K562 (cell line): Measurements from ENCODE around the gene C8A. TPM values are rescaled to one million over a fixed set of nuclear protein-coding genes. Genes with fewer than 3 reads are reported as not detected.

Source experiments
- ATAC-seq: fragments of 200-7000 bp; cut with Tn5 transposase; 3 replicates; pipeline ENCODE4 v1.9.1; 2020; ENCODE audit warnings: moderate library complexity
- BruUV-seq: library from RNA; stranded (reverse); fragments of 400-500 nt; replicated peaks from 2 replicates; lab custom pipeline; 2021; lab: Mats Ljungman, UMichigan
- CTCF ChIA-PET: fragments of 300-600 bp; formaldehyde crosslinking; extraction: SDS; loops from one replicate; lab custom pipeline; 2021; ENCODE audit warnings: low intra/inter-chr PET ratio; lab: Yijun Ruan, JAX
- POLR2A ChIA-PET: fragments of 300-600, 350-650 bp; sonication (Branson Sonifier 250); formaldehyde crosslinking; extraction: SDS; loops from one replicate; lab custom pipeline; 2021; ENCODE audit warnings: antibody characterized with exemption, inconsistent platforms; lab: Yijun Ruan, JAX
- DNase-seq, 4 experiments: peaks; one replicate each; pipeline versions ENCODE4 v3.0.0 to v3.0.0-alpha.2; 2011 to 2018; ENCODE audit warnings: low spot score in 3 of 4, mixed read lengths in 3 of 4; ENCODE audit errors: extremely low read depth in 1 of 4
- FAIRE-seq: peaks from 2 replicates; lab custom pipeline; 2011; peaks lifted over from hg19 to GRCh38; lab: Jason Lieb, UNC
- H2AFZ ChIP-seq: 2 replicates; pipeline ENCODE4 v1.6.0; 2011; ENCODE audit warnings: low read depth, low read length, control low read depth, inconsistent platforms
- H3K27ac ChIP-seq: fragments of 200-600 bp; 3 replicates; pipeline ENCODE4 v1.8.0; 2011; ENCODE audit warnings: low read depth, mild to moderate bottlenecking, control low read depth, inconsistent platforms, low read length, moderate library complexity, mixed read lengths; ENCODE audit errors: extremely low read depth
- H3K27me3 ChIP-seq, 2 experiments: fragments of 300-600 bp in 1 of 2; 2 replicates in 1 of 2; 3 replicates in 1 of 2; pipeline versions ENCODE4 v1.6.0 to v1.8.0; 2011; ENCODE audit warnings: inconsistent platforms in 2 of 2, low read length in 2 of 2, mild to moderate bottlenecking in 1 of 2, mixed read lengths in 1 of 2, moderate library complexity in 1 of 2; ENCODE audit not compliant: control insufficient read depth in 2 of 2, insufficient read depth in 2 of 2
- H3K36me3 ChIP-seq: fragments of 300-600 bp; 3 replicates; pipeline ENCODE4 v1.8.0; 2011; ENCODE audit warnings: mild to moderate bottlenecking, low read length, inconsistent platforms; ENCODE audit not compliant: control insufficient read depth, insufficient read depth
- H3K4me1 ChIP-seq, 2 experiments: fragments of 200-600 bp in 1 of 2; replicated peaks in 1 of 2; 2 replicates in 1 of 2; 3 replicates in 1 of 2; pipeline versions ENCODE4 v1.5.1 to v1.8.0; 2011; ENCODE audit warnings: inconsistent platforms in 2 of 2, low read length in 2 of 2, mild to moderate bottlenecking in 1 of 2, mixed read lengths in 1 of 2, moderate library complexity in 1 of 2; ENCODE audit not compliant: control insufficient read depth in 2 of 2, insufficient read depth in 2 of 2
- H3K4me2 ChIP-seq: 2 replicates; pipeline ENCODE4 v1.6.1; 2011; ENCODE audit warnings: low read length, control low read depth, inconsistent platforms, mixed read lengths; ENCODE audit not compliant: insufficient read depth
- H3K4me3 ChIP-seq: fragments of 200-600 bp; sonication (generic), shearing (Covaris generic); 2 replicates; pipeline ENCODE4 v1.5.1; 2016; ENCODE audit warnings: control low read depth, inconsistent platforms
- H3K79me2 ChIP-seq: fragments of 200-600 bp; 3 replicates; pipeline ENCODE4 v1.8.0; 2011; ENCODE audit warnings: low read length, inconsistent platforms; ENCODE audit not compliant: control insufficient read depth, insufficient read depth
- H3K9ac ChIP-seq, 2 experiments: 2 replicates each; pipeline versions ENCODE4 v1.6.0 to v1.6.1; 2011; ENCODE audit warnings: low read depth in 2 of 2, low read length in 2 of 2, control low read depth in 1 of 2, inconsistent platforms in 1 of 2, mild to moderate bottlenecking in 1 of 2, mixed read lengths in 1 of 2; ENCODE audit not compliant: insufficient read depth in 1 of 2
- H3K9me1 ChIP-seq: one replicate; pipeline ENCODE4 v1.6.0; 2011; ENCODE audit warnings: inconsistent platforms, mild to moderate bottlenecking, low read length, moderate library complexity; ENCODE audit not compliant: control insufficient read depth, insufficient read depth
- H3K9me3 ChIP-seq: replicated peaks from 2 replicates; pipeline ENCODE4 v1.5.1; 2011; ENCODE audit warnings: low read depth, low read length, inconsistent platforms; ENCODE audit not compliant: control insufficient read depth, insufficient read depth
- H4K20me1 ChIP-seq: replicated peaks from 2 replicates; pipeline ENCODE4 v1.6.1; 2011; ENCODE audit warnings: low read length, inconsistent platforms, mixed read lengths; ENCODE audit not compliant: control insufficient read depth, insufficient read depth
- ARID2 ChIP-seq: fragments of 450-650 bp; IDR thresholded peaks from 2 replicates; pipeline ENCODE4 v1.6.1; 2017; ENCODE audit warnings: antibody characterized with exemption, mild to moderate bottlenecking
- ETV6 ChIP-seq, 3 experiments: fragments of 150-350 bp in 1 of 3; sonication (generic) in 1 of 3; formaldehyde crosslinking in 1 of 3; IDR thresholded peaks; 2 replicates each; pipeline versions ENCODE4 v1.6.1 to v1.8.0; 2014 to 2022; ENCODE audit warnings: borderline replicate concordance in 2 of 3, low read depth in 2 of 3, antibody characterized with exemption in 1 of 3, low read length in 1 of 3, mild to moderate bottlenecking in 1 of 3, missing genetic modification reagents in 1 of 3
- KLF13 ChIP-seq: fragments of 450-650 bp; IDR thresholded peaks from 2 replicates; pipeline ENCODE4 v1.6.1; 2016; ENCODE audit warnings: missing genetic modification characterization, low read depth, mild to moderate bottlenecking, missing compliant biosample characterization, moderate library complexity, borderline replicate concordance
- KLF16 ChIP-seq: IDR thresholded peaks from 2 replicates; pipeline ENCODE4 v1.6.1; 2016; ENCODE audit warnings: antibody characterized with exemption
- NFE2L1 ChIP-seq: fragments of 450-650 bp; IDR thresholded peaks from 2 replicates; pipeline ENCODE4 v1.6.1; 2016; ENCODE audit warnings: missing genetic modification characterization, low read depth, mild to moderate bottlenecking, missing compliant biosample characterization, moderate library complexity, borderline replicate concordance
- RAD21 ChIP-seq, 2 experiments: fragments of 250-450 bp in 1 of 2; fragments of 450-650 bp in 1 of 2; sonication (Bioruptor Pico) in 1 of 2; formaldehyde crosslinking in 1 of 2; IDR thresholded peaks in 1 of 2; conservative IDR thresholded peaks in 1 of 2; 2 replicates each; pipeline versions ENCODE4 v1.4.0 to v1.8.0; 2020 to 2022; ENCODE audit warnings: mild to moderate bottlenecking in 2 of 2, moderate library complexity in 1 of 2
- RBFOX2 ChIP-seq: fragments of 200-400 bp; formaldehyde crosslinking; IDR thresholded peaks from 2 replicates; pipeline ENCODE4 v1.6.1; 2017; ENCODE audit warnings: low read depth, mild to moderate bottlenecking, low read length, moderate library complexity
- STAG1 ChIP-seq: sonication (generic); formaldehyde crosslinking; IDR thresholded peaks from 2 replicates; pipeline ENCODE4 v1.5.0; 2020; ENCODE audit warnings: missing genetic modification reagents, borderline replicate concordance
- ZNF224 ChIP-seq: sonication (generic); formaldehyde crosslinking; IDR thresholded peaks from 2 replicates; pipeline ENCODE4 v1.8.0; 2022; ENCODE audit warnings: mild to moderate bottlenecking, missing genetic modification reagents
- ZNF384 ChIP-seq: IDR thresholded peaks from 2 replicates; pipeline ENCODE4 v1.6.1; 2012; ENCODE audit warnings: low read depth, low read length, improper control_type of control experiment
- WGBS: fragments of 100-300 bp; shearing (Covaris generic); methylation state at CpG from one replicate; pipeline ENCODE4 v1.1.6; 2016; ENCODE audit warnings: low coverage, mixed read lengths; ENCODE audit not compliant: insufficient coverage; ENCODE audit errors: missing lambda C conversion rate; 5-methylcytosine and 5-hydroxymethylcytosine counted together
- in situ Hi-C: fragments of 300-500 bp; cut with MboI; formaldehyde crosslinking; loops from 4 replicates; pipeline ENCODE4 v1.15.0; 2018; ENCODE audit warnings: inconsistent platforms, mixed read lengths
- intact Hi-C: fragments of 100-400 bp; cut with micrococcal nuclease; formaldehyde crosslinking; loops from 2 replicates; pipeline ENCODE4 v1.14.2; 2022
- polyA plus RNA-seq, 8 experiments: library from polyadenylated mRNA; depleted of rRNA in 4 of 8; stranded (reverse) in 5 of 8; unstranded in 3 of 8; fragments of >200 nt; fragmentation: Nextera tagmentation in 2 of 8; fragmentation: Illumina TruSeq in 1 of 8; extraction: Ambion mirVana in 2 of 8; extraction: Trizol in 1 of 8; gene quantifications; 2 replicates each; pipeline versions ENCODE4 v1.2.1 to v1.2.3, GENCODE V29; 2011 to 2014; ENCODE audit warnings: inconsistent platforms in 1 of 8, missing spikeins in 1 of 8
- total RNA-seq, 7 experiments: library from RNA; depleted of rRNA in 6 of 7; stranded (reverse); fragments of >200 nt in 6 of 7; fragmentation: Illumina TruSeq in 2 of 7; extraction: Trizol in 2 of 7; gene quantifications; 2 replicates each; pipeline versions ENCODE4 v1.2.1 to v1.2.3, GENCODE V29; 2011 to 2021; ENCODE audit warnings: low replicate concordance in 1 of 7
- TF ChIP-seq, protein P1 (sequence below): fragments of 450-650 bp; formaldehyde crosslinking; IDR thresholded peaks from 2 replicates; pipeline ENCODE4 v1.4.0; 2020; ENCODE audit warnings: mild to moderate bottlenecking, moderate library complexity
- TF ChIP-seq, protein P2 (sequence below): fragments of 250-450 bp; sonication (Bioruptor Pico); IDR thresholded peaks from 2 replicates; pipeline ENCODE4 v1.9.0; 2021; ENCODE audit warnings: mild to moderate bottlenecking
- TF ChIP-seq, protein P3 (sequence below), 2 experiments: fragments of 200-800 bp in 1 of 2; sonication (Bioruptor generic) in 1 of 2; sonication (generic) in 1 of 2; formaldehyde crosslinking in 1 of 2; IDR thresholded peaks in 1 of 2; conservative IDR thresholded peaks in 1 of 2; 2 replicates each; pipeline versions ENCODE4 v1.5.0 to v1.6.1; 2016 to 2020; ENCODE audit warnings: missing compliant biosample characterization in 1 of 2, missing genetic modification characterization in 1 of 2, missing genetic modification reagents in 1 of 2

C8A gene
- total and polyA plus RNA-seq, 9 of the 15 experiments (the other 6 are each of a cell fraction or from before 2014, with no cell fraction given): 0.09 TPM; not detected in 8

DNA sequence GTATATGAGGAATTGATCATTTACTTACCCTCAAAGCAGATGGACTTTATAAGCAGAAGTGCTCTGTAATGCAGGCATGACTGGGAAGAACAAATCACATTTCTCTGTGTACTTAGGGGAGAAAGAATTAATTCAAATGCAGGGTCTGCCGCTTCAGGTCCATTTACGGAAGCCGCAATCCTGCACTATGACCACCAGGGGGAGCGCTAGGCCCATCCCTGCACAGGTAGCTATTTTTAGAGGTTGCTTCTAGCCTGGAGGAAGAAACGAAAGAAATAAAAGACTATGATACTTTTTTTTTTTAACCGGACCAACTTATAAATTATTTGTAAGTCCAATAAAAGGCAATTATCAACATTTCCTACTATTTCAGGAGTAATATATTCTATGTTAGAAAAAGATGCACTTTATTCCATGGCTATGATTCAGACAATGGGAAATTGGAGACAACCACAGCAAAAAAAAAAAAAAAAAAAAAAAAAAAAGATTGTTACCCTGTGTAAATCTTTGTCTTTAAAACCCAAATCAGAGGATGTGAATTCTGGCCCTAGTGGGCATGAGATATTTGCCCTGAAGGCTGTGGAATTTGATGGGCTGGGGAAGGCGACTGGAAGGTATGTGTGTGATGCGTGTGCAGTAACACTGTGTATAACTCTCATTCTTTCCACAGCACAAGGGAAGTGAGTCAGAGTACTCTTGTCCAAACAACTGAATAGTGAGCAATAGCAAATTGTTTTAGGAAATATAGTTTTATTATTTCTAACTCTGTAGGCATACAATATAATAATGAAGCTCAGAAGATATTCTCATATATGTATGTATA lies 22.5 kb upstream of the C8A start:
- WGBS: 9% methylated on average over 8 of the region's 8 CpGs
- Histone ChIP-seq H4K20me1 (no peaks in the 10 kb centered on the region), H3K79me2 (no peaks in the 10 kb centered on the region), H3K4me2 (no peak overlapping the region), H3K4me3 (no peak overlapping the region), H3K9me1 (no peaks in the 10 kb centered on the region), H3K4me1 (no peaks in the 10 kb centered on the region), H3K27me3 (peaks cover 0 to 5% of the 10 kb centered on the region in 2 experiments; a peak in 2 of 5 replicates), H3K9ac (no peak overlapping the region), H2AFZ (no peak overlapping the region), H3K36me3 (no peaks in the 10 kb centered on the region), H3K27ac (no peak overlapping the region), H3K9me3 (no peaks in the 10 kb centered on the region)
- intact Hi-C loops: loop anchor here (1.0 to 5.0 kb wide), 5 partner anchors 136 to 1820 kb away; no protein-coding TSS in a partner anchor
- ChIA-PET POLR2A (interaction anchor here (0.6 to 0.7 kb wide), 2 partner anchors 121 to 136 kb away, joined by 3 read pairs; no protein-coding TSS in a partner anchor), CTCF (interaction anchor here (0.6 to 2.8 kb wide), 5 partner anchors 136 to 1599 kb away, joined by 3 to 26 read pairs (median 3); no protein-coding TSS in a partner anchor)
- DNase-seq (peak; percentile 64 to 76 (median 75)), FAIRE-seq (peak; percentile 84), ATAC-seq (peak; percentile 84)
- BruUV-seq: no TSS peak
- in situ Hi-C loops: loop anchor here (25.0 kb wide), 1 partner anchor 1205 kb away; no protein-coding TSS in a partner anchor
- no peak for TF ChIP-seq ZNF384
- TF ChIP-seq, protein P1, sequence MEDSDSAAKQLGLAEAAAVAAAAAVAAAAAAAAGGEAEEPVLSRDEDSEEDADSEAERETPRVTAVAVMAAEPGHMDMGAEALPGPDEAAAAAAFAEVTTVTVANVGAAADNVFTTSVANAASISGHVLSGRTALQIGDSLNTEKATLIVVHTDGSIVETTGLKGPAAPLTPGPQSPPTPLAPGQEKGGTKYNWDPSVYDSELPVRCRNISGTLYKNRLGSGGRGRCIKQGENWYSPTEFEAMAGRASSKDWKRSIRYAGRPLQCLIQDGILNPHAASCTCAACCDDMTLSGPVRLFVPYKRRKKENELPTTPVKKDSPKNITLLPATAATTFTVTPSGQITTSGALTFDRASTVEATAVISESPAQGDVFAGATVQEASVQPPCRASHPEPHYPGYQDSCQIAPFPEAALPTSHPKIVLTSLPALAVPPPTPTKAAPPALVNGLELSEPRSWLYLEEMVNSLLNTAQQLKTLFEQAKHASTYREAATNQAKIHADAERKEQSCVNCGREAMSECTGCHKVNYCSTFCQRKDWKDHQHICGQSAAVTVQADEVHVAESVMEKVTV (CRISPR knock-in tag): peak; percentile 76
- TF ChIP-seq ARID2: 0 out of 2 replicates have a peak, but pooled peaks have one; percentile 29
- TF ChIP-seq NFE2L1 (tag): no peak
- TF ChIP-seq RBFOX2: no peak
- TF ChIP-seq KLF16: peak; percentile 40; the same call in 1 of the 2 replicates
- TF ChIP-seq, protein P2, sequence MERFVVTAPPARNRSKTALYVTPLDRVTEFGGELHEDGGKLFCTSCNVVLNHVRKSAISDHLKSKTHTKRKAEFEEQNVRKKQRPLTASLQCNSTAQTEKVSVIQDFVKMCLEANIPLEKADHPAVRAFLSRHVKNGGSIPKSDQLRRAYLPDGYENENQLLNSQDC (CRISPR knock-in tag): no peak
- no peak for TF ChIP-seq KLF13 (tag)
- TF ChIP-seq, protein P3, sequence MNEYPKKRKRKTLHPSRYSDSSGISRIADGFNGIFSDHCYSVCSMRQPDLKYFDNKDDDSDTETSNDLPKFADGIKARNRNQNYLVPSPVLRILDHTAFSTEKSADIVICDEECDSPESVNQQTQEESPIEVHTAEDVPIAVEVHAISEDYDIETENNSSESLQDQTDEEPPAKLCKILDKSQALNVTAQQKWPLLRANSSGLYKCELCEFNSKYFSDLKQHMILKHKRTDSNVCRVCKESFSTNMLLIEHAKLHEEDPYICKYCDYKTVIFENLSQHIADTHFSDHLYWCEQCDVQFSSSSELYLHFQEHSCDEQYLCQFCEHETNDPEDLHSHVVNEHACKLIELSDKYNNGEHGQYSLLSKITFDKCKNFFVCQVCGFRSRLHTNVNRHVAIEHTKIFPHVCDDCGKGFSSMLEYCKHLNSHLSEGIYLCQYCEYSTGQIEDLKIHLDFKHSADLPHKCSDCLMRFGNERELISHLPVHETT (CRISPR knock-in tag; conservative IDR thresholded peaks at IDR 0.05 in 1 of 2, IDR thresholded peaks at IDR 0.05 in 1 of 2): no peak
- no peak for TF ChIP-seq ETV6 (IDR thresholded peaks at IDR 0.05; ENCODE audit: borderline replicate concordance in 1 of 2, low read depth in 2 of 2, low read length in 1 of 2)
- no peak for TF ChIP-seq ETV6 (CRISPR knock-in tag; IDR thresholded peaks at IDR 0.05; ENCODE audit: borderline replicate concordance)
- TF ChIP-seq ZNF224 (CRISPR knock-in tag): no peak
- peak; percentile 91 to 93 for TF ChIP-seq RAD21 (CRISPR knock-in tag; conservative IDR thresholded peaks at IDR 0.05 in 1 of 2, IDR thresholded peaks at IDR 0.05 in 1 of 2)
- TF ChIP-seq STAG1 (CRISPR knock-in tag): peak; percentile 85; the same call in 1 of the 2 replicates
